GM11168 (cell line): ENCODE data around the gene MIEN1.
"Not testable (repeated sequence)": the region's sequence is repeated elsewhere in the genome, so short reads cannot be mapped to it uniquely, and the experiment has no call there.

ENCODE experiments used
- in situ Hi-C: fragments of 300-500 bp; cut with MboI; formaldehyde crosslinking; loops from one replicate; pipeline ENCODE4 v1.12.0; 2022; ENCODE audit warnings: low sequenced_read_pairs; ENCODE audit not compliant: unreplicated experiment

MIEN1 gene

DNA sequence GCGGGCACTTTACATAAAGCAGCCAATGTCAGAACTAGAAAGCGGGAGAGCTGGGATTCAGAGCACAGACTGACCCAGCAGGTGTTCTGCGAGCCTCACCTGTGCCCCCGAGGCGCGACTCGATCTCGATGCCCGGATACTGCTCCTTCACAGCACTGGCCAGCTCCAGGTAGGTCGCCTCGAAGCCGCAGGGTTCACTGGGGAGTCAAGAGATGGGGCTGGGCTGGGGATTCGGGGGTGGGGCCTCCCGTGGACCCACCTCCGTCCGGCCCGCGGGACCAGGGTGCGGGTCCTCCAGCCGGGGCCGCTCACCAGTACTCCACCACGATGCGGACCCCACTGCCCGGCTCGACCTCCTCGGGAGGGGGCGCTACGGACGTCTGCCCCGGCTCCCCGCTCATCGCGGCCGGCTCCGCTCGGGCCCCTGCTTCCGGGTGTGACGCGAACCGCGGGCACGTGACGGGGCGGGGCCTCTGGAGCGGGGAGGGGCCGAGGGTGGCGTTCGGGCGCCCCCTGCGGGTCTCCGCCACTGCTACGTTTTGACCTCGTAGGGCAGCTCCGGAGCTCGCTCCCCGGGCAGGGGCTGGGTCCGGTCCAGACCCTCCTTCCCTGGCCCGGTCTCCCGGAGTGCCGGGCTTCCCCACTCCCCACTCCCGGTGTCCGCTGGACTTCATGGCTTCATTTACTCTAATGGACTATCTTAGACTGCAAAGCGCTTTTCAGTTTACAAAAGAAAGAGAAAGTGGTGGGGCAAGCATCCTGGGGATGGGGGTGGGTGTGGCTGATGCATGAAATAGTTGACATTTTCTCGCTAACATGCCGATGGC lies at the start of gene MIEN1:
Gene MIEN1 (minus strand): TSS at position 438 of the 827 bp plus-strand sequence. CDS start 37 bp downstream, at position 401.
- in situ Hi-C loops, result no loop called here

GRCh38 chr17:39777534-39778365 lies 47.4 kb upstream of the MIEN1 start:
- in situ Hi-C loops, result no loop called here

DNA sequence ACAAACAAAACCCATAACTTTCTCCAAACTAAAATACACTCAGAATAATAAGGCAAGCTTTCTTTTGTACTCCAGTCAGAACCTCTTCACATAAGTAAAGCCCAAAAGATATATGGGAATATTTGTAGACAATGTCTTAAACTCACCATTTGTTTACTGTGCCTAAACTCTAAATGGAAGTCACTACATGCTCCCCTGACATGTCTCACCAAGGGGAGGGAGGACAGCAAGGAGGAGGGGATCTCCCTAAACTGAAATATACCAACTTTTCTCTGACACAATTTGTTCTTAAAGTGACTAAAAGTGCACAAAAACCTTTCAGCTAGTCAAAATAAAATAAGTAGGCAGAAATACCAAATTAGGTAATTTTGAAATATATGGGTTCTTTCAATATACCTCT lies 45.9 kb upstream of the MIEN1 start:
- in situ Hi-C loops, result no loop called here

- in situ Hi-C loops, result no loop called here
Measured at GRCh38 chr17:39775031-39775430, 44.7 kb upstream of the MIEN1 start.

GRCh38 chr17:39774047-39774446 lies 43.7 kb upstream of the MIEN1 start:
- in situ Hi-C loops, result no loop called here

- in situ Hi-C loops, result no loop called here
Measured at GRCh38 chr17:39772987-39773934, 42.9 kb upstream of the MIEN1 start.

DNA sequence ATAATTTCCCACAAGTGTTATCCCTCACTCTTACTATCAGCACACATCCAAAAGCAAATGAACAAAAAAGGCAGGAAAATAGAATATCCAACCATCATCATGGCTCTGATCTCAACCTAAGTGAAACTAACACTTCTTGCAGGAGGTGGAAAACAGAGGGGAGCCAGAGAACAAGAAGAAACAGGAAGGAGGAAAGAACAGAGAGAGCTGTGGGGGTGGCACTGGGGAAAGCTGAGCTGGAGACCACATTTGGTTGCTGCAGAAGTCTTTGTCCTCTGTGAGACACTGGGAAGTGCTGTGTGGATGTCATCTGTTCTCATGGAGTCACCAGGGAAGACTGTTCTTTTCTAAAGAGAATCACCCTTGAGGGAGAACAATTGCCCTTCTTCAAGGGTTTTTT lies 42.1 kb upstream of the MIEN1 start:
- in situ Hi-C loops, result no loop called here

DNA sequence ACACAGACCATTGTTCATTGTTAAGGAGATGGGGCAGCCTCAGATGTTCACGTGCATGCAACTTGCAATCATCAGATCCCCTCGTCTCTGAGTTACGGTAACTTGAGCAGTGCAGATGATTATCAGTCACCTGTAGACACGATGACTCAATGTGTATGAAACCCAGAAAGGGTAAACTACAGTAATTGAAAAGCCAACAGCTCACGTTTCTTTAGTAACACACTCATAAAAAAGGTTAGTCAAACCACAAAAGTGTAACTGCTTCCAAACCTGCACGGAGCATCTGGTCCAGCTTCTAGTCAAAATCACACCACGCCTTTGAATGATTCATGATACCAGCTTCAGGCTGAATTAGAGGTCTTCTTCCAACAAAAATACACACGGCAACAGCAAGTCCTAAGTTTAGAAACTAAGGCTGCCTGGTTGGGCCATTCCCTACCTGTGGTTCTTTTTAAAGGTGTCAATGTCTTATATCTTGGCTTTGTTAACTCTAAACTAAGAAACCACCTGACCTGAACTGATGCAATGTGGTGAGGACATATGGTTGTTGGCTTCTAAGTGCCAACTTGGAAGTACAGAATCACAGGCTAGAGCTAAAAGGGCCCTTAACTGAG lies 39.7 kb upstream of the MIEN1 start:
- in situ Hi-C loops, result no loop called here

DNA sequence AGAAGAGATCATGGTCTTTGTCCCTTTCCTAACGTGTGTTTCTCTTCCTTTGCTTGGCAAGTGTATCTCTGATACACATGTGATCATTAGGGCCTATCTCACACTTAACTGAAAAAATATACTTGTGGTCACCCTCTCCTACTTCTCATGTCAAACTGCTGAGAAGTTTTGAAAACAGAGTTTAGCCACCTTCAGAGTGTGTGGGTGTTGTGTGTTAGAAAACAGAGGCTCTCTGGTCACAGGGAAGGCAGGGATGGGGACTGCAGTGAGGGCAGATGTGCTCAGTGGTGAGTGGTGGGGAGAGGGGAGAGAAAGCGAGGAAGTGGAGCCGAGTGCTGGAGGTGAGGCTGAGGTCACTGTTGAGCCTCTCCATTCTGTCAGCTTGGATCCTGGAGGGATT lies 36.8 kb upstream of the MIEN1 start:
- in situ Hi-C loops, result no loop called here

GRCh38 chr17:39765766-39766165 lies 35.4 kb upstream of the MIEN1 start:
- in situ Hi-C loops, result no loop called here

- in situ Hi-C loops, result no loop called here
Measured at GRCh38 chr17:39765175-39765574, 34.8 kb upstream of the MIEN1 start.

DNA sequence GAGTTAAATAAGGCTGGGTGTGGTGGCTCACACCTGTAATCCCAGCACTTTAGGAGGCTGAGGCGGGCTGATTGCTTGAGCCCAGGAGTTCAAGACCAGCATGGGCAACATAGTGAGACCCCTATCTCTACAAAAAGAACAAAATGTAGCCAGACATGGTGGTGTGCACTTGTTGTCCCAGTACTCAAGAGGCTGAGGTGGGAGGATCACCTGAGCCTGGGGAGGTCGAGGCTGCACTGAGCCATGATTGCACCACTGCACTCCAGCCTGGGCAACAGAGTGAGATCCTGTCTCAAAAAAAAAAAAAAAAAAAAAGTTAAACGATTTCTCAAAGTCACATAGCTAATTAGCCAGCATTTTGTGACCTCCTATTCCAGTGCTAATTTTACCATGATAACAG lies 33.8 kb upstream of the MIEN1 start:
- in situ Hi-C loops, result not testable (repeated sequence)

DNA sequence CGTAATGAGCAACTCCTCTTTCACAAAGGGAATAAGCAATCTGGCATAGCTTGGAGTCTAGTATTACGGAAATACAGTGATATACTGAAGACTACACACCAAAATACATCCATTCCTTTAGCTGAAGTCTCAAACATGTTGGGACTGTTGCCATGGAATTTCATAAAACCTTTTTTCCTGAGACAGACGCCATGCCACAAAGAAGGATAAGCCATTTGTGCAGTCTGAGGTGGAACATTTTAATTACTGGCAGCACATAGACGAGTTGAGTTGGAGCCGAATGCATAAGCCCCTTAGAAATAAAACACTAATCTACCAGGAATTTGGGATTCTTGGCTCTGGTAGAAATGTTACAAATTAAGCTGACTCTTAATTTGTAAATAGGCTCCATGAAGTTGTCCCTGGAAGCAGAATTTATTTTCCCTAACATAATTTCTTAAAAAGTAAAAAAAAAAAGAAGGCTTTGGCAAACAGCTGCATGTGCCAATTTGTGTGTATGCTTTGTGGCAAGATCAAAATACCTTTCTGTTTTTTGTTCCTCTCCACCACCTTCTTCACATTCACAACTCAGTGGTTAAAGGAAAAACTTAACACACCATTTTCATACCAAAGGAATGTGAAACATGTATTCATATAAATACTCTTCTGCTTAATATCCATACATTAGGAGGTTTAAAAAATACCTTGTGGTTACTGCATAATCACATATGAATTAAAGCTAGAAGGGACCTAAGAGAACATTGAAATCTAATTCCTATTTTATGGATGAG lies 32.9 kb upstream of the MIEN1 start:
- in situ Hi-C loops, result no loop called here

DNA sequence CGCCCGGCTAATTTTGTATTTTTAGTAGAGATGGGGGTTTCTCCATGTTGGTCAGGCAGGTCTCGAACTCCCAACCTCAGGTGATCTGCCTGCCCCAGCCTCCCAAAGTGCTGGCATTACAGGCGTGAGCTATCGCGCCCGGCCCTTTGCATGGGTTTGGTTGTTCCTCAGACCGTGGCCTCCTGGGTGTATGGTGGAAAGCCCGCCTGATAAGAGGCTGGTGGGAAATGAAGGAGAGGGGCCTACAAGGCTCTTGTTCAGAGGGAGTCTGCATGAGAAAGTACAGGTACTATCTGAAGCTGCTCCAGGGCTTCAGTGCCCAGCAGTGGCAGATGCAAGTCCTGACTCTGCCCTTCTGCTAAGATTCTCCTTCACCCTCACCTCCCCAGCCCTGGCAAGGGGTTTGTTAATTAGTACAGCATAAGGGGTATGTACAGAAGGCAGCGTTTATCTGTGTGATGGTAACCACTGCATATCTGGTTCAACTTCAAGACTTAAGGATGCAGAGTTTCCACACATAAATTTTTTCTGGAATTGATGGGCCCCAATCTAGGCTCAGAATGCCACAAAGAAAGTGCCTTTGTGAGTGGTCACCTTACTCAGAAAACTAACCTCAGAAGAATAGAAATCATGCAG lies 31.6 kb upstream of the MIEN1 start:
- in situ Hi-C loops, result no loop called here

- in situ Hi-C loops, result loop anchor here (5.0 to 10.0 kb wide), 2 partner anchors 103 to 124 kb away; partner anchors contain the start of genes IKZF3 and STARD3
Measured at GRCh38 chr17:39759204-39759603, 28.9 kb upstream of the MIEN1 start.

- in situ Hi-C loops, result loop anchor here (5.0 to 10.0 kb wide), 2 partner anchors 104 to 123 kb away; partner anchors contain the start of genes IKZF3 and STARD3
Measured at GRCh38 chr17:39757931-39758873, 27.9 kb upstream of the MIEN1 start.

DNA sequence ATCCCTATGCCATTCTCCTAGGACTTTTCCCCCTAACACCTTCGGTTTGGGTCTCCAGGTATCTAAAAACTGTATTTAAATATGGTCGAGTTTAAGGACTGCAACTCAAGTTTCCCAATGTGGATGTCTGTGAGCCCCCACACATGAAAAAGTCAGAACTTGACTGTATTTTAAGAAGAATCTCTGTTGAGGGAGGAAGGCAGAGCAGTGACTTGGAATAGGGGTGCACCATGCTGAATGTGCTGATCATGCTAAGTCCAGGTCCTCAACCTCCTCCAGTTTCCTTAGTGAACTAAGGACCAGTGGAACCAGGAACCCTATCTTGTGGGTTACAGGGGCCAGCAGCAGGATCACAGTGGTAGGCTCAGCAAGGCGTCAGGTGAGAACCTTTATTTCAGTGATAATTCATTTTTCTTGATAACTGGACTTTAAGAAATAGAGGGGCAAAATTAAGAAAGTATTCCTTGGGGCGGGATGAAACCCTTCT lies 26.9 kb upstream of the MIEN1 start:
- in situ Hi-C loops, result loop anchor here (5.0 to 10.0 kb wide), 2 partner anchors 105 to 122 kb away; partner anchors contain the start of genes IKZF3 and STARD3
